Stimulated activated CD4-positive, alpha-beta T cell treated with anti-CD3 and anti-CD28 coated beads, Interleukin-4, amount 100 ng/mL, for 24 hours (primary cell): ENCODE measurements around the gene ALS2CL.
A peak's percentile ranks its signal among the peaks of the same experiment; 100 is the strongest.

ENCODE experiments used
- DNase-seq: peaks from one replicate; pipeline ENCODE4 v3.0.0-alpha.2; 2020

Gene ALS2CL

GRCh38 chr3:46662771-46663551 is 30.5 kb downstream of the ALS2CL start:
- no peak for DNase-seq

GRCh38 chr3:46661776-46662766 is 31.4 kb downstream of the ALS2CL start:
- no peak for DNase-seq

- DNase-seq = no peak
Observed at GRCh38 chr3:46660543-46661523, 32.6 kb downstream of the ALS2CL start.

GRCh38 chr3:46660003-46660402 is 33.5 kb downstream of the ALS2CL start:
- DNase-seq = no peak

GRCh38 chr3:46659285-46659684 is 34.2 kb downstream of the ALS2CL start:
- DNase-seq = no peak

- no peak for DNase-seq
Observed at GRCh38 chr3:46656778-46657556, 36.5 kb downstream of the ALS2CL start.

- DNase-seq = no peak
Observed at GRCh38 chr3:46655271-46655670, 38.2 kb downstream of the ALS2CL start.

- DNase-seq = no peak
Observed at GRCh38 chr3:46651084-46651483, 42.4 kb downstream of the ALS2CL start.

- no peak for DNase-seq
Observed at GRCh38 chr3:46649436-46649835, 44.0 kb downstream of the ALS2CL start.

GRCh38 chr3:46648096-46648495 is 45.4 kb downstream of the ALS2CL start:
- DNase-seq = no peak

GRCh38 chr3:46646700-46647099 is 46.8 kb downstream of the ALS2CL start:
- no peak for DNase-seq

- DNase-seq = no peak
Observed at GRCh38 chr3:46643701-46644100, 49.8 kb downstream of the ALS2CL start.

- DNase-seq = no peak
Observed at GRCh38 chr3:46642971-46643370, 50.5 kb downstream of the ALS2CL start.

GRCh38 chr3:46640927-46641326 is 52.6 kb downstream of the ALS2CL start:
- DNase-seq = no peak

- DNase-seq = no peak
Observed at GRCh38 chr3:46639221-46639620, 54.3 kb downstream of the ALS2CL start.

- no peak for DNase-seq
Observed at GRCh38 chr3:46634856-46635255, 58.6 kb downstream of the ALS2CL start.

- DNase-seq = no peak
Observed at GRCh38 chr3:46632792-46633191, 60.7 kb downstream of the ALS2CL start.

GRCh38 chr3:46629551-46630517 is 63.6 kb downstream of the ALS2CL start:
- peak; percentile 79 for DNase-seq

GRCh38 chr3:46628901-46629369 is 64.5 kb downstream of the ALS2CL start:
- DNase-seq = no peak

- DNase-seq = no peak
Observed at GRCh38 chr3:46627078-46627477, 66.4 kb downstream of the ALS2CL start.
